Measurements from ENCODE around the gene SLC9A9.

The SLC9A9 gene

GRCh38 chr3:143753006-143753405, 95.3 kb downstream of the SLC9A9 start:
- no peaks in the 10 kb centered on the region for H3K27me3 Mint-ChIP-seq
- H3K4me1 Mint-ChIP-seq (ENCODE audit: low read depth), result peaks cover 10% of the 10 kb centered on the region
- no peak overlapping the region for H3K4me3 Mint-ChIP-seq
- no peaks in the 10 kb centered on the region for H3K36me3 Mint-ChIP-seq (ENCODE audit: low read depth)
- no peak overlapping the region for H3K27ac Mint-ChIP-seq
- intact Hi-C loops (cut with micrococcal nuclease), result no loop called here
- H3K9me3 Mint-ChIP-seq, result no peaks in the 10 kb centered on the region

- Mint-ChIP-seq H3K27me3 (no peaks in the 10 kb centered on the region), H3K4me1 (ENCODE audit: low read depth) (peaks cover 10% of the 10 kb centered on the region), H3K27ac (peak overlapping the region; percentile 46), H3K36me3 (ENCODE audit: low read depth) (no peaks in the 10 kb centered on the region), H3K9me3 (no peaks in the 10 kb centered on the region), H3K4me3 (no peak overlapping the region)
- intact Hi-C loops (cut with micrococcal nuclease), result no loop called here
Measured at GRCh38 chr3:143751643-143752178, 96.6 kb downstream of the SLC9A9 start.

GRCh38 chr3:143750841-143751240, 97.4 kb downstream of the SLC9A9 start:
- H3K9me3 Mint-ChIP-seq, result no peaks in the 10 kb centered on the region
- H3K27ac Mint-ChIP-seq, result no peak overlapping the region
- H3K4me3 Mint-ChIP-seq, result no peak overlapping the region
- no peaks in the 10 kb centered on the region for H3K36me3 Mint-ChIP-seq (ENCODE audit: low read depth)
- no peaks in the 10 kb centered on the region for H3K27me3 Mint-ChIP-seq
- H3K4me1 Mint-ChIP-seq (ENCODE audit: low read depth), result peaks cover 10% of the 10 kb centered on the region
- intact Hi-C loops (cut with micrococcal nuclease), result no loop called here

- H3K27me3 Mint-ChIP-seq, result no peaks in the 10 kb centered on the region
- no peak overlapping the region for H3K27ac Mint-ChIP-seq
Measured at GRCh38 chr3:143749926-143750325, 98.3 kb downstream of the SLC9A9 start.

GRCh38 chr3:143737065-143737464, 111.2 kb downstream of the SLC9A9 start:
- no peaks in the 10 kb centered on the region for H3K4me1 Mint-ChIP-seq (ENCODE audit: low read depth)
- no peaks in the 10 kb centered on the region for H3K27me3 Mint-ChIP-seq
- peaks cover 12% of the 10 kb centered on the region for H3K9me3 Mint-ChIP-seq
- intact Hi-C loops (cut with micrococcal nuclease), result no loop called here
- H3K27ac Mint-ChIP-seq, result no peak overlapping the region
- H3K4me3 Mint-ChIP-seq, result no peak overlapping the region
- peaks cover 8% of the 10 kb centered on the region for H3K36me3 Mint-ChIP-seq (ENCODE audit: low read depth)

More at GRCh38 chr3:143749926-143750325, 98.3 kb downstream of the SLC9A9 start:
- H3K4me3 Mint-ChIP-seq, result no peak overlapping the region
- intact Hi-C loops (cut with micrococcal nuclease), result no loop called here
- H3K4me1 Mint-ChIP-seq (ENCODE audit: low read depth), result peaks cover 10% of the 10 kb centered on the region
- no peaks in the 10 kb centered on the region for H3K36me3 Mint-ChIP-seq (ENCODE audit: low read depth)
- H3K9me3 Mint-ChIP-seq, result no peaks in the 10 kb centered on the region

GRCh38 chr3:143736205-143736997, 111.9 kb downstream of the SLC9A9 start:
- H3K27ac Mint-ChIP-seq, result no peak overlapping the region
- no peak overlapping the region for H3K4me3 Mint-ChIP-seq
- intact Hi-C loops (cut with micrococcal nuclease), result no loop called here
- peaks cover 8% of the 10 kb centered on the region for H3K36me3 Mint-ChIP-seq (ENCODE audit: low read depth)
- peaks cover 5% of the 10 kb centered on the region for H3K9me3 Mint-ChIP-seq
- H3K27me3 Mint-ChIP-seq, result peaks cover under 1% of the 10 kb centered on the region
- H3K4me1 Mint-ChIP-seq (ENCODE audit: low read depth), result no peaks in the 10 kb centered on the region

- no peaks in the 10 kb centered on the region for H3K9me3 Mint-ChIP-seq
- no peak overlapping the region for H3K27ac Mint-ChIP-seq
- intact Hi-C loops (cut with micrococcal nuclease), result no loop called here
Measured at GRCh38 chr3:143731776-143732175, 116.5 kb downstream of the SLC9A9 start.

GRCh38 chr3:143731320-143731719, 116.9 kb downstream of the SLC9A9 start:
- H3K27ac Mint-ChIP-seq, result no peak overlapping the region
- intact Hi-C loops (cut with micrococcal nuclease), result no loop called here

More at GRCh38 chr3:143731776-143732175, 116.5 kb downstream of the SLC9A9 start:
- Mint-ChIP-seq H3K36me3 (ENCODE audit: low read depth) (peaks cover 8% of the 10 kb centered on the region), H3K4me1 (ENCODE audit: low read depth) (no peaks in the 10 kb centered on the region), H3K27me3 (peaks cover 1% of the 10 kb centered on the region), H3K4me3 (no peak overlapping the region)

GRCh38 chr3:143727391-143727790, 120.9 kb downstream of the SLC9A9 start:
- Mint-ChIP-seq H3K27ac (no peak overlapping the region), H3K36me3 (ENCODE audit: low read depth) (peaks cover 11% of the 10 kb centered on the region), H3K27me3 (peaks cover 1% of the 10 kb centered on the region), H3K4me1 (ENCODE audit: low read depth) (no peaks in the 10 kb centered on the region), H3K4me3 (no peak overlapping the region), H3K9me3 (peaks cover 11% of the 10 kb centered on the region)
- intact Hi-C loops (cut with micrococcal nuclease), result no loop called here

More at GRCh38 chr3:143731320-143731719, 116.9 kb downstream of the SLC9A9 start:
- H3K4me3 Mint-ChIP-seq, result no peak overlapping the region
- H3K9me3 Mint-ChIP-seq, result no peaks in the 10 kb centered on the region
- H3K4me1 Mint-ChIP-seq (ENCODE audit: low read depth), result no peaks in the 10 kb centered on the region
- peaks cover 1% of the 10 kb centered on the region for H3K27me3 Mint-ChIP-seq
- peaks cover 8% of the 10 kb centered on the region for H3K36me3 Mint-ChIP-seq (ENCODE audit: low read depth)

GRCh38 chr3:143726727-143727126, 121.5 kb downstream of the SLC9A9 start:
- Mint-ChIP-seq H3K36me3 (ENCODE audit: low read depth) (peaks cover 14% of the 10 kb centered on the region), H3K9me3 (peaks cover 11% of the 10 kb centered on the region), H3K4me1 (ENCODE audit: low read depth) (no peaks in the 10 kb centered on the region), H3K4me3 (no peak overlapping the region), H3K27ac (no peak overlapping the region), H3K27me3 (peaks cover 1% of the 10 kb centered on the region)
- intact Hi-C loops (cut with micrococcal nuclease), result no loop called here

- Mint-ChIP-seq H3K27ac (no peak overlapping the region), H3K9me3 (peaks cover 11% of the 10 kb centered on the region), H3K27me3 (no peaks in the 10 kb centered on the region), H3K4me3 (no peak overlapping the region), H3K4me1 (ENCODE audit: low read depth) (no peaks in the 10 kb centered on the region), H3K36me3 (ENCODE audit: low read depth) (peaks cover 19% of the 10 kb centered on the region)
- intact Hi-C loops (cut with micrococcal nuclease), result no loop called here
Measured at GRCh38 chr3:143720381-143720780, 127.9 kb downstream of the SLC9A9 start.

GRCh38 chr3:143718463-143718862, 129.8 kb downstream of the SLC9A9 start:
- Mint-ChIP-seq H3K36me3 (ENCODE audit: low read depth) (peaks cover 13% of the 10 kb centered on the region), H3K9me3 (no peaks in the 10 kb centered on the region), H3K27ac (no peak overlapping the region), H3K4me3 (no peak overlapping the region), H3K27me3 (no peaks in the 10 kb centered on the region), H3K4me1 (ENCODE audit: low read depth) (no peaks in the 10 kb centered on the region)
- intact Hi-C loops (cut with micrococcal nuclease), result no loop called here

- Mint-ChIP-seq H3K4me1 (ENCODE audit: low read depth) (no peaks in the 10 kb centered on the region), H3K27ac (no peak overlapping the region), H3K27me3 (no peaks in the 10 kb centered on the region), H3K4me3 (no peak overlapping the region), H3K9me3 (no peaks in the 10 kb centered on the region), H3K36me3 (ENCODE audit: low read depth) (peaks cover 5% of the 10 kb centered on the region)
- intact Hi-C loops (cut with micrococcal nuclease), result no loop called here
Measured at GRCh38 chr3:143716731-143717130, 131.5 kb downstream of the SLC9A9 start.

GRCh38 chr3:143712522-143712921, 135.7 kb downstream of the SLC9A9 start:
- Mint-ChIP-seq H3K27ac (no peak overlapping the region), H3K4me1 (ENCODE audit: low read depth) (no peaks in the 10 kb centered on the region), H3K9me3 (no peaks in the 10 kb centered on the region), H3K27me3 (no peaks in the 10 kb centered on the region), H3K36me3 (ENCODE audit: low read depth) (no peaks in the 10 kb centered on the region), H3K4me3 (no peak overlapping the region)
- intact Hi-C loops (cut with micrococcal nuclease), result no loop called here
